AG10803 (cell line): ENCODE results near the gene SIDT1.
"Not testable (repeated sequence)": the region's sequence is repeated elsewhere in the genome, so short reads cannot be mapped to it uniquely, and the experiment has no call there.

Experiments used
- DNase-seq: peaks from one replicate; pipeline ENCODE4 v3.0.0; 2010; ENCODE audit warnings: low read depth
- H3K4me3 ChIP-seq: 2 replicates; pipeline ENCODE4 v1.5.1; 2011; ENCODE audit warnings: mild to moderate bottlenecking, low read length, control low read depth
- CTCF ChIP-seq: conservative IDR thresholded peaks from 2 replicates; pipeline ENCODE4 v1.5.1; 2011; ENCODE audit warnings: mild to moderate bottlenecking, low read length, control low read depth, inconsistent platforms

The SIDT1 gene

DNA sequence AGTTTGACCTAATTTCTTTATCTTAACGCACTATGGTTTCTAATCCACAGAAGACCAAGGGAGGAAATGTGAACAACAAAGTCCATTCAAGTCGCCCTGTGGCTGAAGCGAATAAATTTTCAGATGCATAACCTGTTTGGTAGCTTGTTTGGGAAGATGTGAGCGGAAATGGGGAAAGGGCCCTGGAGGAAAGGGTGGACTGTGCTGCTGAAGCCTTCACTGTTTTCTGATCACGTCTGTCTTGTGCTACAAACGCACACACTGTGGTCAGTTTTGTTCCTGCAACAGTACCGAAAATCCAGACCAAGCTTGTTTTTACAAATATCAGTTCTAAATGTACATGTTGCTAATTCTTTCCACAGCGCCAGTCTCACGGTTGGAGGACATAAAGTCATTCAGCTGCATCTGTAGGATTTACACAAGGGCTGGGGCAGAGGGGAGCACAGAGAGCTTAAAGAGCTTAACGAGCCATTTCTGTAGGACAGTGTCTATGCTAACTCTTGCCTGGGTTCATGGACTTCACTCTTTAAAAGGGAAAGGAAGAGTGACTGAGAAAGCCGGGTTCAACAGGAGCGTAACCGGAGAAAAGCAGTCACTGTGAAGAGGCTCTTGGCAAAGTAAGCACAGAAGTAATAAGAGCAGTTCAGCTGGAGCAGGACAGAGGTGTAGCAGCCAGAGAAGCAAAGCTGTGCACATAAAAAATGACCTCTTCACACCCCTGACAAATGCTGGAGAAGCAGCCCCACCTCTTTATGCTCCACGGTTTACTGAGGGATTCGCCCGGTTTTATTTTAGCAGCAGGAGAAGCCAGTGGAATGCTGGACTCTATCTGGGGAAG, 97.4 kb downstream of the SIDT1 start:
- no peak overlapping the region for H3K4me3 ChIP-seq
- no peak for TF ChIP-seq CTCF
- no peak for DNase-seq

DNA sequence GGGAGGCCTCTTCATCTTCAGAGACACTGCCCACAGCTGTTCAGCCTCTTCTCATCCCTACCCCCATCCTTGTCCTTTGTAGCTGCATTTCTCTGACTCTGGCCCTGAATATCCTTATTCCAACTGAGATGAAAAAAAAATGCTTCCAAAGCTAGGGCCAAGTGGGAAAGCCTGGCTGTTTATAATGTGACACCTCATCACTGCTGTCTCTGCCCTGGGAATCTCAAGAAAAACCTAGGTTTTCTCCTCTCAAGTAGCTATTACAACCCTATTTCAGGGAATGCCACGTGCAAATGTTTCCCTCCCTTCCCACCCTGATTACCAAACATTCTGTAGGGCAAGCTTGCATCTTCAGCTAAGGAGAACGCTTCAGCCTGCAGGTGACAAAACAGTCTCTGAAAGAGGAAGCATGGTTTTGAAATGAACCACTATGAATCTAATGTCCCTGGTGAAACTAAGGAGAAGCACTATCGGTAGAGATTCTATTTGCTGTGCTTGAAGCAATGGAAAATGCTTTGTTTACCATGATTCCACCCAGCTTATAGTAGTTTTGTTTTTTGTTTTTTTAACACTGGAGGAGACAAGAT, 98.7 kb downstream of the SIDT1 start:
- TF ChIP-seq CTCF = no peak
- DNase-seq = no peak
- no peak overlapping the region for H3K4me3 ChIP-seq

DNA sequence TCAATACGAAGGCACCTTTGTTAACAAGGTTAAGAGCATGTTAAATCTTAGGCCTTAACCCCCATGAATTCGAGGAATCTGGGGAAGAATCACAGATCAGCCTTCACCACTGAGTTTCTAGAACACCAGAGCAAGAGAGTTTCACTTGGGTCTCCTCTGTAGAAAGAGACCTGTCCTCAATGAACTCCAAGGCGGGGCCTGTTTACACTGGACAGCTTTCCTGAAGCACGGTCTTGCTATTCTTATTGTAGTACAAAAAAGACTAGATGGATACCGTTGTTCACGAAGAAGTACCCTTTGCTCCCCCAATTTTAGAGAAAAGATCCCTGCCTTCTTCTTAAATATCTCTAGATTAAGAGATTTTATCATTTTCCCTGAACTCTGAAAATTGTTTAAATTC, 99.2 kb downstream of the SIDT1 start:
- TF ChIP-seq CTCF = no peak
- H3K4me3 ChIP-seq = no peak overlapping the region
- DNase-seq = no peak

GRCh38 chr3:113634782-113635474, 102.6 kb downstream of the SIDT1 start:
- DNase-seq = no peak
- no peak overlapping the region for H3K4me3 ChIP-seq
- no peak for TF ChIP-seq CTCF

- not testable (repeated sequence) for H3K4me3 ChIP-seq, DNase-seq
Measured at GRCh38 chr3:113636034-113636433, 103.7 kb downstream of the SIDT1 start.

GRCh38 chr3:113637756-113638155, 105.4 kb downstream of the SIDT1 start:
- no peak overlapping the region for H3K4me3 ChIP-seq
- TF ChIP-seq CTCF = no peak
- DNase-seq = no peak

DNA sequence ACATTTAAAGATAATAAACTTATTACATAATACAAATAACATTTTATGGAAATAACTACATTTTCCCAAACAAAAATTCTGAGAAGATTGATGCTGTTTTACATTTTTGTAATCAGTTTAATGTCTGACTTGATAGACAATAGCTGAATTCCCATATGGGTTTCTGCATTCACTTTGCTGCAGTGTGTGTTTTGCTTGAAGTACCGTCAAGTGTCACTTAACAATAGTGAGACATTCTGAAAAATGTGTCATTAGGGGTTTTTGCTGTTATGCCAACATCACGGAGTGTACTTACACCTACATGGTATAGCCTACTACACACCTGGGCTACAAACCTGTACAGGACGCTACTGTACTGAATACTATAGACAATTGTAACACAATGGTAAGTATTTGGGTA, 106.6 kb downstream of the SIDT1 start:
- no peak for DNase-seq
- H3K4me3 ChIP-seq = no peak overlapping the region
- TF ChIP-seq CTCF = no peak
